ENCODE data around the gene AIF1.

The AIF1 gene

GRCh38 chr6:31620586-31621319, 5.7 kb downstream of the AIF1 start, which contains the start of gene PRRC2A:
Gene PRRC2A (plus strand): TSS chr6:31620715. CDS start chr6:31622790, 2,075 bp downstream.
- in situ Hi-C loops (cut with MboI; ENCODE audit: low sequenced_read_pairs), result no loop called here

- in situ Hi-C loops (cut with MboI; ENCODE audit: low sequenced_read_pairs), result no loop called here
Measured at GRCh38 chr6:31621320-31621939, 6.4 kb downstream of the AIF1 start.

GRCh38 chr6:31621991-31622390, 7.0 kb downstream of the AIF1 start:
- in situ Hi-C loops (cut with MboI; ENCODE audit: low sequenced_read_pairs), result no loop called here

GRCh38 chr6:31622684-31623091, 7.7 kb downstream of the AIF1 start:
- in situ Hi-C loops (cut with MboI; ENCODE audit: low sequenced_read_pairs), result no loop called here

- in situ Hi-C loops (cut with MboI; ENCODE audit: low sequenced_read_pairs), result no loop called here
Measured at GRCh38 chr6:31624070-31624469, 9.0 kb downstream of the AIF1 start.

- in situ Hi-C loops (cut with MboI; ENCODE audit: low sequenced_read_pairs), result no loop called here
Measured at GRCh38 chr6:31626952-31627351, 11.9 kb downstream of the AIF1 start.

- in situ Hi-C loops (cut with MboI; ENCODE audit: low sequenced_read_pairs), result no loop called here
Measured at GRCh38 chr6:31627690-31628287, 12.8 kb downstream of the AIF1 start.

- in situ Hi-C loops (cut with MboI; ENCODE audit: low sequenced_read_pairs), result no loop called here
Measured at GRCh38 chr6:31629014-31629413, 14.0 kb downstream of the AIF1 start.

GRCh38 chr6:31630177-31630934, 15.3 kb downstream of the AIF1 start:
- in situ Hi-C loops (cut with MboI; ENCODE audit: low sequenced_read_pairs), result no loop called here

GRCh38 chr6:31631209-31631608, 16.2 kb downstream of the AIF1 start:
- in situ Hi-C loops (cut with MboI; ENCODE audit: low sequenced_read_pairs), result no loop called here

GRCh38 chr6:31631681-31632278, 16.7 kb downstream of the AIF1 start:
- in situ Hi-C loops (cut with MboI; ENCODE audit: low sequenced_read_pairs), result no loop called here

- in situ Hi-C loops (cut with MboI; ENCODE audit: low sequenced_read_pairs), result no loop called here
Measured at GRCh38 chr6:31632279-31632946, 17.4 kb downstream of the AIF1 start.

- in situ Hi-C loops (cut with MboI; ENCODE audit: low sequenced_read_pairs), result no loop called here
Measured at GRCh38 chr6:31633447-31633846, 18.4 kb downstream of the AIF1 start.

GRCh38 chr6:31634131-31634530, 19.1 kb downstream of the AIF1 start:
- in situ Hi-C loops (cut with MboI; ENCODE audit: low sequenced_read_pairs), result no loop called here

- in situ Hi-C loops (cut with MboI; ENCODE audit: low sequenced_read_pairs), result no loop called here
Measured at GRCh38 chr6:31634969-31635575, 20.0 kb downstream of the AIF1 start.

- in situ Hi-C loops (cut with MboI; ENCODE audit: low sequenced_read_pairs), result no loop called here
Measured at GRCh38 chr6:31636698-31637596, 21.9 kb downstream of the AIF1 start.

GRCh38 chr6:31639043-31639442, 24.0 kb downstream of the AIF1 start:
- in situ Hi-C loops (cut with MboI; ENCODE audit: low sequenced_read_pairs), result no loop called here

- in situ Hi-C loops (cut with MboI; ENCODE audit: low sequenced_read_pairs), result no loop called here
Measured at GRCh38 chr6:31639449-31639861, 24.4 kb downstream of the AIF1 start.

GRCh38 chr6:31640612-31641011, 25.6 kb downstream of the AIF1 start:
- in situ Hi-C loops (cut with MboI; ENCODE audit: low sequenced_read_pairs), result no loop called here
